IPS-18c (cell line): ENCODE results near the gene SRP14.
"Not testable (repeated sequence)": the region's sequence is repeated elsewhere in the genome, so short reads cannot be mapped to it uniquely, and the experiment has no call there.

Source experiments
- H3K4me3 ChIP-seq: 2 replicates; pipeline ENCODE4 v1.7.0; 2013; ENCODE audit warnings: low read depth, mild to moderate bottlenecking, low read length, moderate library complexity; ENCODE audit not compliant: insufficient read depth
- H3K9me3 ChIP-seq: one replicate; pipeline ENCODE4 v1.6.1; 2013; ENCODE audit warnings: mild to moderate bottlenecking, low read length, moderate library complexity; ENCODE audit not compliant: control insufficient read depth, insufficient read depth

SRP14 gene

GRCh38 chr15:40011303-40011702, 27.7 kb downstream of the SRP14 start:
- H3K9me3 ChIP-seq, result peaks cover 20% of the 10 kb centered on the region
- no peak overlapping the region for H3K4me3 ChIP-seq

- Histone ChIP-seq H3K9me3 (peaks cover 20% of the 10 kb centered on the region), H3K4me3 (no peak overlapping the region)
These were observed 28.3 kb downstream of the SRP14 start for GRCh38 chr15:40010686-40011085.

GRCh38 chr15:40008061-40008765, 30.8 kb downstream of the SRP14 start:
- H3K9me3 ChIP-seq, result peaks cover 1% of the 10 kb centered on the region

GRCh38 chr15:40006646-40007045, 32.3 kb downstream of the SRP14 start:
- Histone ChIP-seq H3K9me3 (no peaks in the 10 kb centered on the region), H3K4me3 (no peak overlapping the region)

More at GRCh38 chr15:40008061-40008765, 30.8 kb downstream of the SRP14 start:
- H3K4me3 ChIP-seq, result no peak overlapping the region

- no peaks in the 10 kb centered on the region for H3K9me3 ChIP-seq
- no peak overlapping the region for H3K4me3 ChIP-seq
These were observed 33.0 kb downstream of the SRP14 start for GRCh38 chr15:40006003-40006402.

GRCh38 chr15:40003116-40003916, 35.7 kb downstream of the SRP14 start:
- no peaks in the 10 kb centered on the region for H3K9me3 ChIP-seq
- no peak overlapping the region for H3K4me3 ChIP-seq

- Histone ChIP-seq H3K9me3 (no peaks in the 10 kb centered on the region), H3K4me3 (no peak overlapping the region)
These were observed 36.7 kb downstream of the SRP14 start for GRCh38 chr15:40002295-40002694.

- Histone ChIP-seq H3K9me3 (no peaks in the 10 kb centered on the region), H3K4me3 (no peak overlapping the region)
These were observed 39.3 kb downstream of the SRP14 start for GRCh38 chr15:39999538-40000200.

GRCh38 chr15:39998511-39999077, 40.4 kb downstream of the SRP14 start:
- H3K9me3 ChIP-seq, result no peaks in the 10 kb centered on the region
- H3K4me3 ChIP-seq, result no peak overlapping the region

GRCh38 chr15:39997639-39998038, 41.3 kb downstream of the SRP14 start:
- H3K4me3 ChIP-seq, result no peak overlapping the region
- H3K9me3 ChIP-seq, result no peaks in the 10 kb centered on the region

GRCh38 chr15:39997031-39997430, 42.0 kb downstream of the SRP14 start:
- Histone ChIP-seq H3K9me3 (no peaks in the 10 kb centered on the region), H3K4me3 (no peak overlapping the region)

- not testable (repeated sequence) for H3K9me3 ChIP-seq, H3K4me3 ChIP-seq
These were observed 42.8 kb downstream of the SRP14 start for GRCh38 chr15:39996228-39996627.

GRCh38 chr15:39992953-39993352, 46.0 kb downstream of the SRP14 start:
- not testable (repeated sequence) for H3K9me3 ChIP-seq, H3K4me3 ChIP-seq

GRCh38 chr15:39990706-39991105, 48.3 kb downstream of the SRP14 start:
- Histone ChIP-seq H3K4me3 (no peak overlapping the region), H3K9me3 (no peaks in the 10 kb centered on the region)

GRCh38 chr15:39987821-39988220, 51.2 kb downstream of the SRP14 start:
- Histone ChIP-seq H3K4me3 (no peak overlapping the region), H3K9me3 (no peaks in the 10 kb centered on the region)
